SKM-1 (cell line): ENCODE results near the gene SAMD8.
A peak's percentile ranks its signal among the peaks of the same experiment; 100 is the strongest.

Experiments used
- DNase-seq: peaks from one replicate; lab custom pipeline; 2025; ENCODE audit not compliant: unreplicated experiment; lab: John Stamatoyannopoulos, UW

The SAMD8 gene

GRCh38 chr10:75111365-75111906 lies at the start of gene SAMD8:
Gene SAMD8, plus strand, starts transcription at chr10:75111656. Its CDS starts 38,873 bp downstream, at chr10:75150529.
- peak; percentile 91 for DNase-seq

DNA sequence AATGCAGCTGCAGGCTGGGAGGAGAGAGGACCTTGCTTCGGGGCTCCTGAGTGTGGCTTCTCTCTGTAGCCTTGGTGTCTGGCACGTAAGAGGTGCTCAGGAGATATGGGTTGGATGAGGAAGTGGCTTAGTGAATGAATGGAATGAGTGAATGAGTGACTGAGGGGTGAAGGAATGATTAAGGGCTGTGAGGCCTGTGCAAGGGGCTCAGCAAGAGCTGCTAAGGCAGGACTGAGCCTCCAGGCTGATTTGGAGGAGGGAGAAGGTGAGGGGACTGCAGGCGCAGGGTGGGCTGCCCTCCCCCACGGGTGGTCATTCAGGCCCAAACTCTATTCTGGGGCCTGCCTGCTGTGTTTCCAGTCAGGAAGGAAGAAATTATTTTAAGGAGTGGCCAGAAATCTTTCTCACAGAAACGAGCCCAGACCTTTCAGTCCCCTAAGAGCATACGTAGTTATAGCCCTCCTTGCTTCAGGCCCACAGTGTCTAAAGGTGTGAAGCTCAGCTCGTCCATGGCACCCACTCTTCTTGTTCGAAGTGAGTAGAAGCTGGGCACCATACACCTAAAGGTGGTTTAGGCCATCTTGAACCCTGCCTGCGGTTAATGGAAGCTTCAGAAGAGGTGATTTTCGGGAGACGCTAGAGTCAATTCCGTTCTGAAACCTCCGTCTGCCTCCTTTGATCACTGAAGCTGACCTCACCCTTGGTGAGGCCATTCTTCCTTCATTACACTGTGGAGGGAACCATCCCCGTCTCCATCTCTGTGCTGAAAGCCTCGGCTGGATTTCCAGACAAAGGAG lies 49.5 kb upstream of the SAMD8 start:
- DNase-seq: no peak

DNA sequence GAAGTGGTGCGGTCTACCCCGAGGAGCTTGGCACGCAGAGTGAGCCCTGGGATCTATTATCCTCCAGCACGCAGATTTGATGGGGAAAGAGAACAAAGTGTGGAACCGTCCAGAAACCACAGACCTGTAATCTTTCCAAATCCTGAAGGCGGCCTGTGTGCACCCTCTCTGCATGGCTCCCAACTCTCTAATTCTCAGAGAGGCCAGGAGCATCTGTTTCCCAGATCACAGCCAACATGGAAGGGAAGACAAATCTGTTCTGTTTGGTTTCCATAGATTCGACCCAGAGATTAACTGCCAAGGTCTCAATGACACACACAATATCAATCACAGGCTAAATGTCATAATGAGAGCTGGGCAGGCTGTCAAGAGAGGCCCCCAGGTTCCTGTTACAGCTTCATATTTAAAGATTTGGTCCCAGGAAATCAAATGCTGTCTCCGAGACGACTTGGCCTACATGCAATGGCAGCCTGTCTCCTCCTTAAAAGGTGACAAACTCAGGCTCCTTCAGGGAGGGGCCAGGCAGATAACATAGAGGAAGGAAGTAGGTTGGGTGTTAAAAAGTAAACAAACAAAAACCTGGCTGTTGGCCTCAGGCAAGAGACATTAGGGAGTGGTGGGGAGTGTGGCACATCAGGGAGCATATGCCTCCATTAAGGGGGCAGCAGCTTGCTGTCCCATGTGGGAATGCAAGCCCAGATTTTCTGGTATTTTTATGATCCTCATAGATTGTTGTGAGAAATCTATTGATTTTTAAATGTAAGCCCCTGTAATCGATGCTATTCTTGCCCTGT lies 48.8 kb upstream of the SAMD8 start:
- no peak for DNase-seq

- no peak for DNase-seq
Measured at GRCh38 chr10:75063461-75064230, 47.8 kb upstream of the SAMD8 start.

DNA sequence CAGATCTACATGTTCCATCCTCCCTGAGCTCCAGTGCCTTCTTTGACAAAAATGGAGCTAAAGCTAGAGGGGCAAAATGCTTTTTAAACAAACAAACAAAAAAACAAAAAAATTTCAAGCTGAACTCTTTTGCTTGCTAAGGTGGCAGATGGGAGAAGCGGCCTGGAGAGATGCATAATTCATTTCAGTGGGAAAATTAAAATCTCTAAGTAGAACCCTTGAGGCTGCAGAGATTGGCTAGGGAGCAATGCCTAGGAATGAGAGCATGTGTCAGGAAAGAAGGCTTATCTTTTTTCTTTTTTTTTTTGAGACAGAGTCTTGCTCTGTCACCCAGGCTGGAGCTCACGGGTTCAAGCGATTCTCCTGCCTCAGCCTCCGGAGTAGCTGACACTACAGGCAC lies 46.4 kb upstream of the SAMD8 start:
- no peak for DNase-seq

DNA sequence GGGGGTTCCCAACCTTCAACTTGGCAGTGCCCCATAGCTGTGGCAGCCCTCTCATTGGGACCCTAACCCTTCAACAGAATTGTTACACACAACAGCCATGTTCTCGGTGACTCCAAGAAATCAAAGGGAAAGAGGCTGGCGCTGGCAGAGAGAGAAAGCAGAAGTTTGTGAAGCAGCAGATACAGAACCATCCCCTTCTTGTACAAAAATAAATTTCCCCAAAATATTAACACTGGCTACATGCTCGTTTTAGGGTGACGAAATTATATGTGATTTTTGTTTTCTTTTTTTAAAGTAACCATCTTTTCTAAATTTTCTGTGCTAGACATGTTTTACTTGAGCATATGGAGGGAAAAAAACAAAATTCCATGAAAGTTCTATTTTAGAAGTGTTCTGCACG lies 45.2 kb upstream of the SAMD8 start:
- DNase-seq: no peak

DNA sequence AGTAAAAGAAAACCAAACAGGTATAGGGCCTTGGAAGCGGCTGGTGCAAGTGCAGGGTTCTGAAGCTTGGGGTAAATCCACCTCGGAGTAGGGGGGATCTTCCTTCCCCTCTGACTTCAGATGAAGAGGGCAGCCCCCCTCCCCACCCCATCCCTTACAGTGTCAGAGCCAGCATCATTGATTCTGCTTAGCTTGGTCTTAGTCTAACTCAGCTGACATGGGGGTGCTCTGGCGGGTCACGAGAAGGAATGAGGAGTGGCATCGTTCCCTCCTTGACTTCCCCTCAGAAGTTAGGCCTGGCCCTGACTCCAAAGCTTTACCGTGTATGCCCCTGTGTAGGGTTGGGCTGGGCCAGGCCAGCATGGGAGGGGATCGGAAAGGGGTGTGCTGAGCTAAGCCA lies 44.2 kb upstream of the SAMD8 start:
- DNase-seq: no peak

- DNase-seq: no peak
Measured at GRCh38 chr10:75068523-75068922, 42.9 kb upstream of the SAMD8 start.

DNA sequence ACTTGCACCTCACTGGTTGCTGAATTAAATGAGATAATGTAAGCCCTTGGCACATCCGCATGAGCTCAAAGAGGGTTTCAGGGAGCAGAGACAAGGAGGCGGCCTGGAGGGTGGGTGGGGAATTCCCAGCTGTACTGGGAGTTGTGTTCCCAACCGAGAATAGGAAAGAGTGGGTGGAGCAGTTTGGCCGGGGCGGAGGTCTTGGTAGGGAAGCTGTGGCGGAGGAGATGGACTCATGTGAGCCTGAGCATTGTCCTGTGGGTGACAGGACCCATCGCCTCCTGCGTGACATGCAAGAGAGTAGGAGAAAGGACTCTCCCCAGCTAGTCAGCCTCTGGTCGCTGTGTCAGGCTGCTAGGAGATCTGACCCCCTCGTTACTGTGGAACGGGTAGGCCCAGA lies 41.0 kb upstream of the SAMD8 start:
- DNase-seq: no peak

DNA sequence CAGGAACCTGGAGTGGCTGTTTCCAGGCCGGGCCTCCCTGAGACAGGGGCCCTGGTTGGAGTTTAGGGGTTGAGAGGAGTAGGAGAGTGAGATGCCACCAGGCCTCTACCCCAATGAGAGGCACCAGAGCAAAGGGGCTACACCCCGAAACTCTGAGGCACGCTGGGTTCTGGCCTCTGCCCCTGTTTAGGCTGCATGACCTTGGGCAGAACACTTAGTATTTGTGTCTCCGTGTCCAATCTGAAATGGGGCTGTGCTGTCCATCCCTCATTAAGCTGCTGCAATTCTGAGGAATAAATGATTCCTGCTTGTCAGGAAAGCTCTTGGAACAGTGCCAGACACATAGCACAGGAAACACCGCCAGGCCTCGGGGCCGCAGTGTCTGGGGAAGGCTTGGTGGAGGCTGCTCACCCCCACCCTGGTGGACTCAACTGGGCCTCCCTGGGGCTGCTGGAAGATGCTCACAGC lies 40.5 kb upstream of the SAMD8 start:
- no peak for DNase-seq

- no peak for DNase-seq
Measured at GRCh38 chr10:75071756-75072155, 39.7 kb upstream of the SAMD8 start.

GRCh38 chr10:75072727-75073126 lies 38.7 kb upstream of the SAMD8 start:
- no peak for DNase-seq

- DNase-seq: no peak
Measured at GRCh38 chr10:75073442-75073841, 38.0 kb upstream of the SAMD8 start.

- no peak for DNase-seq
Measured at GRCh38 chr10:75074711-75075445, 36.6 kb upstream of the SAMD8 start.

GRCh38 chr10:75076348-75076747 lies 35.1 kb upstream of the SAMD8 start:
- DNase-seq: no peak

GRCh38 chr10:75079436-75080083 lies 31.9 kb upstream of the SAMD8 start:
- DNase-seq: no peak

DNA sequence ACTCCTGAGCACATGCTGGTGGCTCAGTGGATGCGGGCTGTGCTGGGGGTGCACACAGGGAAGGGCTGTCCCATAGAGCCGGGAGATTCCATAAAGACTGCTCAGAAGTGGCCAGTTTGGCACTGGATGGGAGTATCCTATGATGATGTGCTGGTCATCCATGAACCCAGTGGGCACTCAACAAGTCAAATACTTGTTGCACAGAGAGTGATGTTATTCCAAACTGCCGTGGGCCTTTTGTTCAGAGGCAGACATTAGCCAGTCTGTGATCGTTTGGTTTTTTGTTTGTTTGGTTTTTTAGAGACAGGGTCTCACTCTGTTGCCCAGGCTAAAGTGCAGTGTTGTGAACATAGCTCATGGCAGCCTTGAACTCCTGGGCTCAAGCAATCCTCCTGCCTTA lies 30.9 kb upstream of the SAMD8 start:
- DNase-seq: no peak

DNA sequence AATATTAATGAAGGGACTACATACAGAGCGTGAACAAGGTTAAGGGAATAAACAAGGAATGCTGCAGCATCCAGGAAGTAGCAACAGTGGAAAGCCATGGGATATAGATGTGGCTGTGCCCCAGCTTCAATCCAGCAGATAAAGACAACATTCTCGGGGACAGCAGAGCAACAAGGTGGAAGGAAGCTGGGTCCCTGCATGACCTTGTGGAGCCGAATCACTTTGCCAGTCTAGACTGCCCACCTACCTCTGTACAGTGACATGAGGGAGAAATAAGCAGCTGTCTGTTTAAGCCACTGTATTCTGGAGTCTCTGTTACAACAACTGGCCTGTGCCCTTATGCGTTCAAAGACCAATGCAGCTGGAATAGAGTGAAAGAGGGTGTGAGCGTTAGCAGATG lies 30.1 kb upstream of the SAMD8 start:
- no peak for DNase-seq

GRCh38 chr10:75083972-75084833 lies 27.3 kb upstream of the SAMD8 start:
- no peak for DNase-seq
